Psoas muscle (tissue), 8 donors: ENCODE data around the gene ZYG11B. TPM values are rescaled to one million over a fixed set of nuclear protein-coding genes. Genes with fewer than 3 reads are reported as not detected.

Experiments
- ATAC-seq, 4 donors: fragments of 200-7000 bp; cut with Tn5 transposase; one replicate each; pipeline ENCODE4 v1.9.1; 2020; ENCODE audit warnings: moderate library complexity in 3 of 4, mild to moderate bottlenecking in 2 of 4
- DNase-seq, 2 donors: peaks; one replicate each; pipeline ENCODE4 v3.0.0-alpha.2; 2020
- H3K27ac ChIP-seq: fragments of 200-600 bp; one replicate; pipeline ENCODE4 v1.8.0; 2022
- H3K27me3 ChIP-seq, 3 donors: fragments of 200-600 bp in 1 of 3; one replicate each; pipeline versions ENCODE4 v1.6.1 to v1.8.0; 2013 to 2022; ENCODE audit warnings: low read length in 2 of 3, mild to moderate bottlenecking in 2 of 3, moderate library complexity in 1 of 3; ENCODE audit not compliant: insufficient read depth in 3 of 3
- H3K36me3 ChIP-seq, 2 donors: fragments of 200-600 bp in 1 of 2; one replicate each; pipeline versions ENCODE4 v1.6.1 to v1.8.0; 2013 to 2022; ENCODE audit warnings: low read depth in 1 of 2, mild to moderate bottlenecking in 1 of 2, moderate library complexity in 1 of 2; ENCODE audit not compliant: insufficient read depth in 1 of 2
- H3K4me1 ChIP-seq: fragments of 200-600 bp; one replicate; pipeline ENCODE4 v1.8.0; 2022
- H3K4me3 ChIP-seq: fragments of 200-600 bp; one replicate; pipeline ENCODE4 v1.8.0; 2022; ENCODE audit warnings: mild to moderate bottlenecking
- H3K9me3 ChIP-seq: fragments of 200-600 bp; one replicate; pipeline ENCODE4 v1.8.0; 2022
- WGBS, 3 donors: extraction: QIAGEN DNeasy Blood & Tissue Kit; methylation state at CpG; one replicate each; pipeline versions ENCODE4 v1.1.6 to v1.1.7; 2013; 5-methylcytosine and 5-hydroxymethylcytosine counted together
- intact Hi-C, 2 donors: fragments of 100-400 bp; cut with DNase I; formaldehyde crosslinking; loops; one replicate each; pipeline versions ENCODE4 v1.11.0 to v1.14.2; 2022
- long read RNA-seq, 2 donors: library from polyadenylated mRNA; unstranded; transcript quantifications; one replicate each; pipeline ENCODE4 v2.0.0, GENCODE V29; 2021
- polyA plus RNA-seq, 3 donors: library from polyadenylated mRNA; stranded (reverse); fragments of 200-250 nt; gene quantifications; one replicate each; pipeline ENCODE4 v1.2.3, GENCODE V29; 2013
- total RNA-seq, 4 donors: library from RNA; stranded (reverse); fragmentation: NEBNext Ultra II Directional in 2 of 4; extraction: Animal tissue kit (Norgen Biotek cat#: 25700) in 2 of 4; gene quantifications; one replicate each; pipeline versions ENCODE4 v1.2.1 to v1.2.4, GENCODE V29; 2021 to 2023
- TF ChIP-seq, protein P1 (sequence below): fragments of 200-600 bp; IDR thresholded peaks from one replicate; pipeline ENCODE4 v1.8.0; 2022; ENCODE audit warnings: antibody characterized with exemption
- donor health status: healthy with polysubstance abuse.
- donor health status: DM: no; HTN: no; CAD: no; lungs with moderate emphysema.
- donor health status: Bipolar disorder and iron deficiency.
- donor health status: healthy.
- donor health status: DM: yes; HTN: yes; CAD: no.
- donor health status: DM: no; HTN: no; CAD: no.
- donor health status: DM: no; HTN: no; CAD: no.
- donor health status: DM: yes; HTN: yes; CAD: no.

The ZYG11B gene
- total RNA-seq: 100 to 1,000 TPM in 2 of 4 donors, 10 to 100 TPM in 2; 72.0 to 152 (median 97.1) TPM
- polyA plus RNA-seq: 10 to 100 TPM; 11.4 to 91.0 (median 24.4) TPM
- long read RNA-seq, donor 1, full-length matches to known transcripts: 36 of 48 reads
- long read RNA-seq, donor 1, partial matches to known transcripts: 1 of 48 reads
- long read RNA-seq, donor 1, other reads (novel, unspliced or antisense): 11 of 48 reads
- long read RNA-seq, donor 2, full-length matches to known transcripts: 58 of 113 reads
- long read RNA-seq, donor 2, partial matches to known transcripts: 11 of 113 reads
- long read RNA-seq, donor 2, other reads (novel, unspliced or antisense): 44 of 113 reads

DNA sequence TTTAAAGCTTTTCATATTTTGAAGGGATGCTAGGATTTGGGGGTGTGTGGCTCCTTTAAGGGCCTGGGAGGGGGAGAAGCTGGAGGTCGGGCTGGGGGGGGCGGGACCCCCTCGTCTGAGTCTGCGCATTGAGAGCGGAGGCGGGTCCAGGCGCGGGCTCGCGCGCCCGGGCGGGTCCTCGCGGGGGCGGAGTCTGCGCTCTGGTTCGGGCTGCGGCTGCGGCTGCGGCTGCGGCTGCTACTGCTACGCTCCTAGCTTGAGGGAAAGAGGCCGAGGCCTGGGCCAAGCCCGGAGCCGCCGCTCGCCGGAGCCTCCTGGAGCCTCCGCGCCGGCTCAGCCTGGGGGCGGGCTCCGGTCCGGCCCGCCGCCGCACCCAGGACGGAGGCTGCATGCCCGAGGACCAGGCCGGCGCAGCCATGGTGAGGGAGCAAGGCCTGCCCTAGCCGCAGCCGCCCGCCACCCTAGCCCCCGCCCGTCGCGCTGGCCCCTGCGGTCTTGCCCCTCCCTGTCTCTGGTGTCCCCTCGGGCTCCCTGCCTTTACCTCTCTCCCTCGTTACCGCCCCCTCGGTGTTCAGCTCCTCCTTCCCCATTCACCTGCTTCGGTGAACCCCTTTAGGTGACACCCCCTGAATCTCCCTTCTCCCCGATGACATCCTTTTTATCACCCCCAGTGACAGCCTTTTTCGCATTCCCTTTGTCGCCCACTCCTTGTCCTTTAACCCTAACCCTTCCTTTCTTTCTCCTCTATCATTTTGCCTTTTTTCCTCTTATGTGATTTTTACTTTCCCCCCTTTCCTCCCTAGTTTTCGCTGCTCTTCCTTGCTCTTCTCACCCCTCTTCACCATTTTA is at the start of gene ZYG11B:
TSS of gene ZYG11B (plus strand) at position 189 of the 849 bp plus-strand sequence. CDS start at position 390, 201 bp downstream.
- H3K27me3 ChIP-seq: no peaks in the 10 kb centered on the region
- intact Hi-C loops: loop anchor here in 1 of 2 donors (2.0 to 10.0 kb wide), 2 partner anchors 28 to 198 kb away; partner anchors contain the start of genes COA7, ECHDC2 and SCP2
- peak within 1 kb of the TSS; percentile 96 for H3K4me3 ChIP-seq
- H3K27ac ChIP-seq: peak within 1 kb of the TSS; percentile 95
- peaks cover 30% of the 10 kb centered on the region for H3K4me1 ChIP-seq
- 0% methylated on average over 30 to 59 of the region's 59 CpGs for WGBS, 3 donors
- H3K9me3 ChIP-seq: no peaks in the 10 kb centered on the region
- ATAC-seq (peak; percentile 97 to 99 (median 98)), DNase-seq (peak; percentile 90 to 96)
- H3K36me3 ChIP-seq: no peaks in the 10 kb centered on the region
- TF ChIP-seq, protein P1, sequence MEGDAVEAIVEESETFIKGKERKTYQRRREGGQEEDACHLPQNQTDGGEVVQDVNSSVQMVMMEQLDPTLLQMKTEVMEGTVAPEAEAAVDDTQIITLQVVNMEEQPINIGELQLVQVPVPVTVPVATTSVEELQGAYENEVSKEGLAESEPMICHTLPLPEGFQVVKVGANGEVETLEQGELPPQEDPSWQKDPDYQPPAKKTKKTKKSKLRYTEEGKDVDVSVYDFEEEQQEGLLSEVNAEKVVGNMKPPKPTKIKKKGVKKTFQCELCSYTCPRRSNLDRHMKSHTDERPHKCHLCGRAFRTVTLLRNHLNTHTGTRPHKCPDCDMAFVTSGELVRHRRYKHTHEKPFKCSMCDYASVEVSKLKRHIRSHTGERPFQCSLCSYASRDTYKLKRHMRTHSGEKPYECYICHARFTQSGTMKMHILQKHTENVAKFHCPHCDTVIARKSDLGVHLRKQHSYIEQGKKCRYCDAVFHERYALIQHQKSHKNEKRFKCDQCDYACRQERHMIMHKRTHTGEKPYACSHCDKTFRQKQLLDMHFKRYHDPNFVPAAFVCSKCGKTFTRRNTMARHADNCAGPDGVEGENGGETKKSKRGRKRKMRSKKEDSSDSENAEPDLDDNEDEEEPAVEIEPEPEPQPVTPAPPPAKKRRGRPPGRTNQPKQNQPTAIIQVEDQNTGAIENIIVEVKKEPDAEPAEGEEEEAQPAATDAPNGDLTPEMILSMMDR: no peak

DNA sequence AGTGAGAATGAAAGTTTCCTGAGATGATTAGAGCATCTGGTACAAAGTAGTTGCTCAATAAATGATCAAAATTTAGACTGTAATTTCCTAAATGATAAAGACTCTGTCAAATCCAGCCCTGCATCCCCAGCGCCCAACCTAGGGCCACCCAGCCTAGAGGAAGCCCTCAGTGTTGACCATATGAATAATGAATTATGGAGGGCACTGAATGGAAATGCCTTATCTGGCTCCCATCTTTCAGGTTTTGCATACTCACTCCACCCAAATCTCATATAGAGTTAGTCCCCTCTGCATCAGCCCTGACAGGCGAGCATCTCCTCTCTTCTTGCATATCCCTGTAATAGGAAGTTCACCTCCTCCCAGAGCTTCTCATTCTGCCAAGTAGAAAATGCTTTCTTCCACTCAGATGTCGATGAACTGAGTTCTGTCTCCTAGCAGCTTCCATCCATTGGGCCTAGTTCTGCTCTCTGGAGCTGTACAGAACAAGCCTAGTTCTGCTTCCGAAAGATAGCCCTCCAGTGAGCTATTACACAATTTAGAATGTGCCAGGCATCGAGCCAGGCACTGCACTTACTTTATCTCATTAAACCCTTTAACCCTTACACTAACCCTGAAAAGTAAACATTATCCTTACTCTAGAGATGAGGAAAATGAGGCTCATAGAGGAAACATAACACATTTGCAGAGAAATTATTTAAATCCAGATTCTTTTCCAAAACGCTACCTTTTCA is 49.0 kb upstream of the ZYG11B start:
- Histone ChIP-seq H3K27ac (peak overlapping the region; percentile 84), H3K36me3 (no peaks in the 10 kb centered on the region), H3K4me3 (no peak overlapping the region), H3K9me3 (no peaks in the 10 kb centered on the region), H3K4me1 (peaks cover 40% of the 10 kb centered on the region), H3K27me3 (no peaks in the 10 kb centered on the region)
- intact Hi-C loops: loop anchor here (5.0 to 10.0 kb wide), 3 partner anchors 75 to 125 kb away; partner anchors contain the start of genes TUT4 (in 2 of the 2) and GPX7 (in 1 of the 2)
- TF ChIP-seq, protein P1: no peak
- WGBS, 3 donors: 63 to 67% (median 63%) methylated on average over 6 of the region's 6 CpGs
- DNase-seq (no peak), ATAC-seq (peak in 2 of 4 donors; percentile 15 to 55)

DNA sequence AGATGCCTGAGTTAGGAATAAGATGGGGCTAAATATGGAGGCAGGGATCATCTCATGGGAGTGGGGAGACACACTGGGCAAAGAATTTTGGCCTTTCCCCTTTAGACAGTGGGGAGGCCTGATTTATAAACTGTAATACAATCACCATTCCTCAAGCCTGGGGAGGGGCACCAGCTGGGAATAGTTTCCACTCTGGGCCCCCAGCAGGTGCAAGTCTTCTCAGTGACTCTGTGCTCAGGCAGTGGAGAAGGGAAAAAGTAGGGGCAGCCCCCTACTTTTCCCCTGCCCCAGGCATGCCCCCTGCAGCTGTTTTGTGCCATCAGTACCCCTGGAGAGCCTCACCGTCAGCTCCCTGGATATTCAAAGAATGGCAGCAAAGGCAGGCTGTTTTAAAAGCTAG is 47.2 kb upstream of the ZYG11B start:
- Histone ChIP-seq H3K9me3 (no peaks in the 10 kb centered on the region), H3K27me3 (no peaks in the 10 kb centered on the region), H3K27ac (peak overlapping the region; percentile 84), H3K36me3 (no peaks in the 10 kb centered on the region), H3K4me1 (peaks cover 36% of the 10 kb centered on the region), H3K4me3 (no peak overlapping the region)
- ATAC-seq (no peak), DNase-seq (no peak)
- TF ChIP-seq, protein P1: no peak
- intact Hi-C loops: loop anchor here (5.0 to 10.0 kb wide), 3 partner anchors 77 to 127 kb away; partner anchors contain the start of genes TUT4 (in 2 of the 2) and GPX7 (in 1 of the 2)
- 31 to 53% (median 38%) methylated on average over 1 of the region's 1 CpG for WGBS, 3 donors

DNA sequence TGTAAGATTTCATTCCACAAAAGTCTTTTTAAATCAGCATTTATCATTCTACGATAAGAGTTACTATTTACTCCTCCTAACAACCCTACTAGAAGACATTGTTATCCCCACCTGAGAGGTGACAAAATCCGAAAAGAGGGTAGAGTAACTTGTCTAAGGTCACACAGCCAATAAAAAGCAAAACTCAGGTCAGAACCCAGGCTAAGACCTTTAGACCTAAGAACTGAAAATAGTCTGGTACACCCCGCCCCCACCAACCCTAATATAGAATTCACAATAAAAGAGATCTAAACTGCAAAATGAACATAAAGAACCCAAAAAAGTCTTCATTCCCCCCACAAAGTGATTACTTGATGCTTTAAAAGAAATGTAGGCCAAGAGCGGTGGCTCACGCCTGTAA is 46.8 kb upstream of the ZYG11B start:
- H3K36me3 ChIP-seq: no peaks in the 10 kb centered on the region
- intact Hi-C loops: loop anchor here (5.0 to 10.0 kb wide), 3 partner anchors 77 to 127 kb away; partner anchors contain the start of genes TUT4 (in 2 of the 2) and GPX7 (in 1 of the 2)
- peak overlapping the region; percentile 84 for H3K27ac ChIP-seq

More for the DNA sequence above, 46.8 kb upstream of the ZYG11B start:
- no peaks in the 10 kb centered on the region for H3K27me3 ChIP-seq
- H3K9me3 ChIP-seq: no peaks in the 10 kb centered on the region
- H3K4me3 ChIP-seq: no peak overlapping the region
- 75 to 88% (median 84%) methylated on average over 5 of the region's 5 CpGs for WGBS, 3 donors
- ATAC-seq: no peak
- TF ChIP-seq, protein P1: no peak
- DNase-seq: no peak
- H3K4me1 ChIP-seq: peaks cover 36% of the 10 kb centered on the region
